SU-DHL-6 (cell line): ENCODE results near the gene NOS3.
A peak's percentile ranks its signal among the peaks of the same experiment; 100 is the strongest.

Experiments used
- H2AFZ ChIP-seq: fragments of 200-600 bp; sonication (generic); 2 replicates; pipeline ENCODE4 v1.6.1; 2014; ENCODE audit warnings: low read depth, mild to moderate bottlenecking, moderate library complexity, mixed read lengths, antibody characterized with exemption, low read length; ENCODE audit not compliant: severe bottlenecking
- H3F3A ChIP-seq: fragments of 200-600 bp; shearing (Covaris generic); 2 replicates; pipeline ENCODE4 v1.6.0; 2016; ENCODE audit warnings: antibody characterized with exemption, mild to moderate bottlenecking; ENCODE audit not compliant: insufficient read depth
- H3K27ac ChIP-seq: fragments of 200-600 bp; sonication (generic); 2 replicates; pipeline ENCODE4 v1.5.1; 2016; ENCODE audit warnings: low read depth, mild to moderate bottlenecking, low read length, moderate library complexity, mixed read lengths
- H3K27me3 ChIP-seq: fragments of 200-600 bp; sonication (generic), shearing (Covaris generic); 2 replicates; pipeline ENCODE4 v1.6.0; 2014; ENCODE audit warnings: mild to moderate bottlenecking, low read length
- H3K36me3 ChIP-seq: fragments of 200-600 bp; sonication (generic); 2 replicates; pipeline ENCODE4 v1.6.1; 2014; ENCODE audit warnings: mild to moderate bottlenecking, low read length, mixed read lengths
- H3K4me2 ChIP-seq: fragments of 300-600, 200-600 bp; shearing (Covaris generic), sonication (generic); 2 replicates; pipeline ENCODE4 v1.6.0; 2014; ENCODE audit warnings: low read length, low read depth, mild to moderate bottlenecking; ENCODE audit not compliant: poor library complexity, severe bottlenecking
- H3K4me3 ChIP-seq: fragments of 200-600 bp; sonication (generic); 2 replicates; pipeline ENCODE4 v1.5.1; 2014; ENCODE audit warnings: antibody characterized with exemption, low read length, mild to moderate bottlenecking, mixed read lengths; ENCODE audit not compliant: insufficient read depth, poor library complexity, severe bottlenecking
- H3K79me2 ChIP-seq: fragments of 200-600 bp; sonication (generic); 2 replicates; pipeline ENCODE4 v1.6.1; 2014; ENCODE audit warnings: mild to moderate bottlenecking, low read length, moderate library complexity; ENCODE audit not compliant: insufficient read depth
- H3K9ac ChIP-seq: fragments of 200-600 bp; sonication (generic); 2 replicates; pipeline ENCODE4 v1.7.0; 2014; ENCODE audit warnings: mild to moderate bottlenecking, low read length
- H3K9me2 ChIP-seq: fragments of 200-600 bp; sonication (generic); replicated peaks from 2 replicates; pipeline ENCODE4 v1.6.1; 2014; ENCODE audit warnings: low read length; ENCODE audit not compliant: insufficient read depth
- H3K9me3 ChIP-seq: fragments of 200-600 bp; sonication (generic); 2 replicates; pipeline ENCODE4 v1.6.1; 2014; ENCODE audit warnings: low read length, mixed read lengths; ENCODE audit not compliant: insufficient read depth
- H4K20me1 ChIP-seq: fragments of 200-600 bp; sonication (generic); 2 replicates; pipeline ENCODE4 v1.6.1; 2014; ENCODE audit warnings: low read depth, mild to moderate bottlenecking, antibody characterized with exemption, low read length, moderate library complexity, mixed read lengths
- CTCF ChIP-seq: fragments of 200-600 bp; sonication (generic); IDR thresholded peaks from one replicate; pipeline ENCODE4 v1.5.1; 2017; ENCODE audit warnings: antibody characterized with exemption, mild to moderate bottlenecking, low read length, moderate library complexity; ENCODE audit not compliant: insufficient read depth, poor library complexity, severe bottlenecking
- EZH2phosphoT487 ChIP-seq: fragments of 200-600 bp; sonication (generic), shearing (Covaris generic); conservative IDR thresholded peaks from 2 replicates; pipeline ENCODE4 v1.6.1; 2018; ENCODE audit warnings: mild to moderate bottlenecking, antibody characterized with exemption, low read length, moderate library complexity, mixed read lengths

The NOS3 gene

GRCh38 chr7:150972741-150973140 lies 18.1 kb upstream of the NOS3 start:
- Histone ChIP-seq H3K9me3 (no peaks in the 10 kb centered on the region), H3F3A (no peaks in the 10 kb centered on the region), H3K4me2 (no peak overlapping the region), H3K27ac (no peak overlapping the region), H3K9ac (no peak overlapping the region), H3K36me3 (no peaks in the 10 kb centered on the region), H3K27me3 (no peaks in the 10 kb centered on the region), H2AFZ (no peak overlapping the region), H3K9me2 (no peaks in the 10 kb centered on the region), H3K79me2 (no peaks in the 10 kb centered on the region), H4K20me1 (no peaks in the 10 kb centered on the region), H3K4me3 (no peak overlapping the region)
- no peak for TF ChIP-seq CTCF
- no peak for TF ChIP-seq EZH2phosphoT487

- H3K4me3 ChIP-seq, result no peak overlapping the region
- no peaks in the 10 kb centered on the region for H3K9me3 ChIP-seq
- no peaks in the 10 kb centered on the region for H3K36me3 ChIP-seq
- H3K79me2 ChIP-seq, result no peaks in the 10 kb centered on the region
- H3K4me2 ChIP-seq, result peak overlapping the region; percentile 54
- H3F3A ChIP-seq, result no peaks in the 10 kb centered on the region
- H3K9me2 ChIP-seq, result no peaks in the 10 kb centered on the region
- no peak for TF ChIP-seq CTCF
- TF ChIP-seq EZH2phosphoT487, result no peak
- H3K27ac ChIP-seq, result no peak overlapping the region
- no peaks in the 10 kb centered on the region for H4K20me1 ChIP-seq
- no peak overlapping the region for H3K9ac ChIP-seq
- no peak overlapping the region for H2AFZ ChIP-seq
- no peaks in the 10 kb centered on the region for H3K27me3 ChIP-seq
Measured at GRCh38 chr7:150973571-150974451, 17.0 kb upstream of the NOS3 start.

GRCh38 chr7:150974468-150975391 lies 16.1 kb upstream of the NOS3 start:
- Histone ChIP-seq H4K20me1 (no peaks in the 10 kb centered on the region), H3K4me3 (peak overlapping the region; percentile 35), H3K9ac (peak overlapping the region; percentile 31; the same call in 1 of the 2 replicates), H3F3A (no peaks in the 10 kb centered on the region), H3K79me2 (no peaks in the 10 kb centered on the region), H3K27me3 (no peaks in the 10 kb centered on the region), H2AFZ (no peak overlapping the region), H3K27ac (no peak overlapping the region), H3K9me2 (no peaks in the 10 kb centered on the region), H3K4me2 (peak overlapping the region; percentile 54), H3K36me3 (no peaks in the 10 kb centered on the region), H3K9me3 (no peaks in the 10 kb centered on the region)
- TF ChIP-seq EZH2phosphoT487 (no peak), CTCF (peak; percentile 24)
